Brain microvascular endothelial cell (primary cell): ENCODE results near the gene SELENOT.
"Not testable (repeated sequence)": the region's sequence is repeated elsewhere in the genome, so short reads cannot be mapped to it uniquely, and the experiment has no call there.

Experiments
- DNase-seq: peaks from one replicate; pipeline ENCODE4 v3.0.0-alpha.2; 2020
- H3K27ac ChIP-seq: fragments of 250-450 bp; sonication (Bioruptor Pico); 2 replicates; pipeline ENCODE4 v1.5.1; 2020; ENCODE audit warnings: mild to moderate bottlenecking, moderate library complexity
- H3K27me3 ChIP-seq: fragments of 250-450 bp; sonication (Bioruptor Pico); replicated peaks from 2 replicates; pipeline ENCODE4 v1.5.1; 2020; ENCODE audit warnings: mild to moderate bottlenecking
- H3K36me3 ChIP-seq: fragments of 250-450 bp; sonication (Bioruptor Pico); replicated peaks from 2 replicates; pipeline ENCODE4 v1.5.1; 2020; ENCODE audit warnings: mild to moderate bottlenecking
- H3K4me3 ChIP-seq: 2 replicates; pipeline ENCODE4 v1.5.1; 2011; ENCODE audit warnings: low read depth, mild to moderate bottlenecking, control low read depth, low read length, moderate library complexity
- in situ Hi-C: cut with HindIII; loops from 2 replicates; pipeline ENCODE4 v1.10.0; 2017; ENCODE audit warnings: low sequenced_read_pairs, low pct_ligation_motif_present
- TF ChIP-seq, protein P1 (sequence below): IDR thresholded peaks from 2 replicates; pipeline ENCODE4 v1.5.1; 2011; ENCODE audit warnings: low read depth, mild to moderate bottlenecking, moderate library complexity, low read length, control low read depth, inconsistent platforms; ENCODE audit errors: missing control alignments

The SELENOT gene

GRCh38 chr3:150589759-150590158 is 13.4 kb upstream of the SELENOT start:
- in situ Hi-C loops: no loop called here
- no peak for DNase-seq
- Histone ChIP-seq H3K36me3 (peaks cover 11% of the 10 kb centered on the region), H3K4me3 (no peak overlapping the region), H3K27me3 (no peaks in the 10 kb centered on the region), H3K27ac (no peak overlapping the region)
- TF ChIP-seq, protein P1, sequence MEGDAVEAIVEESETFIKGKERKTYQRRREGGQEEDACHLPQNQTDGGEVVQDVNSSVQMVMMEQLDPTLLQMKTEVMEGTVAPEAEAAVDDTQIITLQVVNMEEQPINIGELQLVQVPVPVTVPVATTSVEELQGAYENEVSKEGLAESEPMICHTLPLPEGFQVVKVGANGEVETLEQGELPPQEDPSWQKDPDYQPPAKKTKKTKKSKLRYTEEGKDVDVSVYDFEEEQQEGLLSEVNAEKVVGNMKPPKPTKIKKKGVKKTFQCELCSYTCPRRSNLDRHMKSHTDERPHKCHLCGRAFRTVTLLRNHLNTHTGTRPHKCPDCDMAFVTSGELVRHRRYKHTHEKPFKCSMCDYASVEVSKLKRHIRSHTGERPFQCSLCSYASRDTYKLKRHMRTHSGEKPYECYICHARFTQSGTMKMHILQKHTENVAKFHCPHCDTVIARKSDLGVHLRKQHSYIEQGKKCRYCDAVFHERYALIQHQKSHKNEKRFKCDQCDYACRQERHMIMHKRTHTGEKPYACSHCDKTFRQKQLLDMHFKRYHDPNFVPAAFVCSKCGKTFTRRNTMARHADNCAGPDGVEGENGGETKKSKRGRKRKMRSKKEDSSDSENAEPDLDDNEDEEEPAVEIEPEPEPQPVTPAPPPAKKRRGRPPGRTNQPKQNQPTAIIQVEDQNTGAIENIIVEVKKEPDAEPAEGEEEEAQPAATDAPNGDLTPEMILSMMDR: no peak

- TF ChIP-seq, protein P1: no peak
- in situ Hi-C loops: no loop called here
- H3K27ac ChIP-seq: no peak overlapping the region
- no peak overlapping the region for H3K4me3 ChIP-seq
- no peak for DNase-seq
- H3K27me3 ChIP-seq: no peaks in the 10 kb centered on the region
- no peaks in the 10 kb centered on the region for H3K36me3 ChIP-seq
These were observed 9.0 kb upstream of the SELENOT start for GRCh38 chr3:150594150-150594549.

DNA sequence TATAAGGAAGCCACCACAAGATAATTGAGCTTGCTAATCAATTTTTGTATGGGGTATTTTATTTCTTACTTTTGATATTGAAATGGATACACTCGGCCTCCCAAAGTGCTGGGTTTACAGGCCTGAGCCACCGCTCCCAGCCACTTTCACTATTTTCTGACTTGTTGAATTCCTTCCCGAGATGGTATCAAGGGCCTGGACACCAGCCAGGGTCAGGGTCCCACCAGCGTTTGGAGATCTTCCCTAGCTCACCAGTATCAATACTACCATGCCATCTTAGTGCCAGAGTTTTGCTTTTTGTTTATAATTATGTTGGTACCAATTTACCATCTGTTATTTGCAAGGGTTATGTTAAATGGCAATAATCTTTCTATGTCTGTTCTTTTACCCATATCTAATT is 5.5 kb upstream of the SELENOT start:
- no peak overlapping the region for H3K4me3 ChIP-seq
- TF ChIP-seq, protein P1: no peak
- no peak overlapping the region for H3K27ac ChIP-seq

DNA sequence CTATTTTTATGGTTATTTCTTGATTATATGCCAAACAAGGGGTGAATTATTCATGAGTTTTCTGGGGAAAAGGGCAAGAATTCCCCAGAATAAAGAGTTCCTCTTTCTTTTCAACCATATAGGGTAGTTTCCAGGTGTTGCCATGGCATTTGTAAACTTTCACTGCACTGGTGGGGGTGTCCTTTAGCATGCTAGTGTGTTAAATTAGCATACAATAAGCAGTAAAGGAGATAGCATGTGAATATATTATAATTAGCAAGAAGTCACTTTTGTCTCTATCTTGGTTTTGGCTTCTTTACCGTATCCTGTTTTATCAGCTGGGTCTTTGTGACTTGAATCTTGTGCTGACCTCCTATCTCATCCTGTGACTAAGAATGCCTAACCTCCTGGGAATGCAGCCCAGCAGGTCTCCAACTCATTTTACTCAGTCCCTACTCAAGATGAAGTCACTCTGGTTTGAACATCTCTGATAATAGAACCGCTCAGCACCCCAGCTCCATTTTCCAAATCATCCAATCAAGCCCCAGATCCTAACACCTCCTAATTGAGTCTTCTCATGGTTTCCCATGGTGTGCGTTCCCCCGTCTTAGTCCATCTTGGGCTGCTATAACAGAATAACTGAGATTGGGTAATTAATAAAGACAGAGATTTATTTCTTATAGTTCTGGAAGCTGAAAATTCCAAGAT is 3.4 kb upstream of the SELENOT start:
- peak; percentile 87 for DNase-seq
- H3K27ac ChIP-seq: peak overlapping the region; percentile 74
- no peaks in the 10 kb centered on the region for H3K36me3 ChIP-seq
- in situ Hi-C loops: no loop called here
- TF ChIP-seq, protein P1: no peak
- H3K27me3 ChIP-seq: no peaks in the 10 kb centered on the region
- no peak overlapping the region for H3K4me3 ChIP-seq

More for the DNA sequence above, 5.5 kb upstream of the SELENOT start:
- no peaks in the 10 kb centered on the region for H3K36me3 ChIP-seq
- no peak for DNase-seq
- in situ Hi-C loops: no loop called here
- H3K27me3 ChIP-seq: no peaks in the 10 kb centered on the region

DNA sequence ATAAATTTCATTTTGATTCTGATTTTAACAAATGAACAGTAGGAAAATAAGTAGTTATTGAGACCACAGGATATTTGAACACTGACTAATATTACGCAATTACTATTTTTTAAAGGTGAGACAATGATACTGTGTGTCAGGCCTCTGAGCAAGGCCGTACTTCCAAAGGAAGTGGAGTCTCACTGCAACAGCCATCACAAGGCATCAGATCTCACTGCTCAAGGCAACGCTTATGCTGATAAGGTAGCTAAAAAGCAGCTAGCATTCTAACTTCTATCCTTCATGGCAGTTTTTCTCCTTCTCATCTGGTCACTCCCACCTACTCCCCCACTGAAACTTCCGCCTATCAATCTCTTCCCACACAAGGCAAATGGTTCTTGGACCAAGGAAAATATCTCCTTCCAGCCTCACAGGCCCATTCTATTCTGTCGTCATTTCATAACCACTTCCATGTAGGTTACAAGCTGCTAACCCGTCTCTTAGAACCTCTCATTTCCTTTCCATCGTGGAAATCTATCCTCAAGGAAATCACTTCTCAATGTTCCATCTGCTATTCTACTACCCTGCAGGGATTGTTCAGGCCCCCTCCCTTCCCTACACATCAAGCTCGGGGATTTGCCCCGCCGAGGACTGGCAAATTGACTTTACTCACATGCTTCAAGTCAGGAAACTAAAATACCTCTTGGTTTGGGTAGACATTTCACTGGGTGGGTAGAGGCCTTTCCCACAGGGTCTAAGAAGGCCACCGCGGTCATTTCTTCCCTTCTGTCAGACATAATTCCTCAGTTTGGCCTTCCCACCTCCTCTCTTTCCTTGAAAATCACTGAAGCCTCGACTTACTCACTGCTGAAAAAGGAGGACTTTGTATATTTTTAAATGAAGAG is 2.2 kb upstream of the SELENOT start:
- H3K27ac ChIP-seq: peak overlapping the region; percentile 74
- H3K27me3 ChIP-seq, DNase-seq, H3K4me3 ChIP-seq, H3K36me3 ChIP-seq, in situ Hi-C loops: not testable (repeated sequence)

DNA sequence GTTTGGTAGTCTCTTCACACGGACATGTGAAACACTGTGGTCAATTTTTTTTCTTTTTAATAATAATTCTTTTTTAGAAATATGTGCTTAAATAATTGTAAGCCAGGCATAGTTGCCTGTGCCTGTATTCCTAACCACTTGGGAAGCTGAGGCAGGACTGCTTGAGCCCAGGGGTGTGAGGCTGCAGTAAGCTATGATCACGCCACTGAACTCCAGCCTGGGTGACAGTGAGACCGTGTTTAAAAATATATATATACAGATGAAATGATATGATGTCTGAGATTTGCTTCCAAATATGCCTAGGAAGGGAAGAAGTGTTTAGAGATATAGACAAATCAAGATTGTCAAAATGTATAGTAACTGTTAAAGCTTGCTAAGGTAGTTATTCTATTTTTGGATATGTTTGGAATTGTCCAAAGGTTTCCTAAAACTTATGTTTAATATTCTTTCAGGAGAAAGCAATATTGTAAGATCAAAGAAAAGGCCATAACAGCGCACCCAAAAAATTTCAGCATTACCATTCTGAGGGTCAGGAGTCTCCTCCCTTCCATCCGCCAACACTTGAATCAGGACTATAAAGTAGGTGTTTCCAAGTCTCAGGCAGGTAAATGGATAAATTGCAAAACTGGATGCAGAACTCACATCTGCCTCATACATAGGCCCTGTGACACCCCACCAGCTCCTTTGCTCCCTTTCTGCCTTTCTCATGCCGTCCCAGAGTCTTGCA is 532 bp upstream of the SELENOT start:
- peak overlapping the region; percentile 69 for H3K27ac ChIP-seq
- peak overlapping the region; percentile 86 for H3K4me3 ChIP-seq
- H3K27me3 ChIP-seq: no peaks in the 10 kb centered on the region
- in situ Hi-C loops: no loop called here
- TF ChIP-seq, protein P1: no peak
- DNase-seq: no peak
- no peaks in the 10 kb centered on the region for H3K36me3 ChIP-seq
